OCI-LY1 (cell line): ENCODE data around the gene CRTC1.

Experiments used
- CTCF ChIP-seq: fragments of 200-600 bp; sonication (generic), shearing (Covaris generic); IDR thresholded peaks from 2 replicates; pipeline ENCODE4 v1.5.1; 2017; ENCODE audit warnings: mild to moderate bottlenecking, antibody characterized with exemption, low read length, moderate library complexity, mixed read lengths
- EZH2 ChIP-seq: fragments of 200-600 bp; sonication (generic), shearing (Covaris generic); IDR thresholded peaks from 2 replicates; pipeline ENCODE4 v1.8.0; 2017; ENCODE audit warnings: borderline replicate concordance, mixed run types, mild to moderate bottlenecking, antibody characterized with exemption, low read length, moderate library complexity, mixed read lengths

- TF ChIP-seq CTCF (no peak), EZH2 (no peak)
These were observed 51.8 kb downstream of the CRTC1 start for GRCh38 chr19:18735324-18735723.
